PC-3 (cell line): ENCODE measurements around the gene WNT1.

Experiments
- EZH2 ChIP-seq: fragments of 300-600 bp; sonication (generic); IDR thresholded peaks from one replicate; pipeline ENCODE4 v1.6.1; 2017; ENCODE audit warnings: antibody characterized with exemption, mild to moderate bottlenecking, low read length; ENCODE audit not compliant: unreplicated experiment
- EZH2phosphoT487 ChIP-seq: fragments of 300-600 bp; sonication (generic); IDR thresholded peaks from 2 replicates; pipeline ENCODE4 v1.6.1; 2018; ENCODE audit warnings: mild to moderate bottlenecking, antibody characterized with exemption, low read length, borderline replicate concordance
- TF ChIP-seq, protein P1 (sequence below): fragments of 300-600 bp; sonication (generic); conservative IDR thresholded peaks from 2 replicates; pipeline ENCODE4 v1.5.1; 2017; ENCODE audit warnings: antibody characterized with exemption, low read depth, mild to moderate bottlenecking, low read length

DNA sequence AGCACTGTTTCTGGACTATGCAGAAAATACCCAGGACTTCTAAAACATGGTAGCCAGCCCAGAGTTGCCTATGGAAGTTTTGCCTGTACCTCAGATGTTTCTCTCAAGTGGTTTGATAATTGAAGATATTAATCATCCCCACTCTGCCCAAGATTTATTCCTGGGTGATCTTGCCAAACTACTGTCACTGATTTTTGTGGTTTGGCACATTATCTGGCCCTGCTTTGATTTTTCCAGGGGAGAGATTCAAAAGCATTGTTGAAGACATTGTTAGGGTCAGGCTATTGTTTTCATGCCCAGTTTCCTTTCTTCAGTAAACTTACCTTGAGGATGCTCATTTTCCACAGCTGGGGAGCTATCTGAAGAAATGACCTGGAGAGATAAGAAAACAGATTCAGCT is 34.6 kb downstream of the WNT1 start:
- TF ChIP-seq, protein P1, sequence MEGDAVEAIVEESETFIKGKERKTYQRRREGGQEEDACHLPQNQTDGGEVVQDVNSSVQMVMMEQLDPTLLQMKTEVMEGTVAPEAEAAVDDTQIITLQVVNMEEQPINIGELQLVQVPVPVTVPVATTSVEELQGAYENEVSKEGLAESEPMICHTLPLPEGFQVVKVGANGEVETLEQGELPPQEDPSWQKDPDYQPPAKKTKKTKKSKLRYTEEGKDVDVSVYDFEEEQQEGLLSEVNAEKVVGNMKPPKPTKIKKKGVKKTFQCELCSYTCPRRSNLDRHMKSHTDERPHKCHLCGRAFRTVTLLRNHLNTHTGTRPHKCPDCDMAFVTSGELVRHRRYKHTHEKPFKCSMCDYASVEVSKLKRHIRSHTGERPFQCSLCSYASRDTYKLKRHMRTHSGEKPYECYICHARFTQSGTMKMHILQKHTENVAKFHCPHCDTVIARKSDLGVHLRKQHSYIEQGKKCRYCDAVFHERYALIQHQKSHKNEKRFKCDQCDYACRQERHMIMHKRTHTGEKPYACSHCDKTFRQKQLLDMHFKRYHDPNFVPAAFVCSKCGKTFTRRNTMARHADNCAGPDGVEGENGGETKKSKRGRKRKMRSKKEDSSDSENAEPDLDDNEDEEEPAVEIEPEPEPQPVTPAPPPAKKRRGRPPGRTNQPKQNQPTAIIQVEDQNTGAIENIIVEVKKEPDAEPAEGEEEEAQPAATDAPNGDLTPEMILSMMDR = no peak
- no peak for TF ChIP-seq EZH2
- TF ChIP-seq EZH2phosphoT487 = no peak
